ENCODE data around the gene JAKMIP1.

DNA sequence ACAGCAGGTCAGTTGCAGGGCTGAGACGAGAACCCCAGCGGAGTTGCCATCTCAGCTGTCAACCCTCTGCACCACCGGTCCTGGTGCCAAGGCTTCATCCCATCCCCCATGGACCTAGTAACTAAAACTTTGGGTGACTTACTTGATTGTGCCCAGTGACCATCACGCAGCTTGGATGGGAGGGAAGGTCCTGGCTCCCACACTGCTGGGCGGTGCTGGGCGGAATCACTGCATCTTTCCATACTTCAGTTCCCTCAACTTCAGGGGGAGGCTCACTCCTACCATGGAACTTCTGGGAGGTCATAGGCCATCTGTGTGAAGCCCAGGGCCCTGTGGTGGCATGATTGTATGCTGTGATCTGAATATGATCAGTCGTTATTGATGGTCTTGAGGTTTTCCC, 26.2 kb upstream of the JAKMIP1 start:
- TF ChIP-seq POLR2A (IDR thresholded peaks at IDR 0.05): no peak
- no peak for TF ChIP-seq CTCF (IDR thresholded peaks at IDR 0.05)
